Ishikawa (cell line): ENCODE results near the gene PSEN1.

Experiments
- CEBPB ChIP-seq: IDR thresholded peaks from 2 replicates; pipeline ENCODE4 v1.6.1; 2012
- CREB1 ChIP-seq: IDR thresholded peaks from 2 replicates; pipeline ENCODE4 v1.6.1; 2012; ENCODE audit warnings: low read depth
- EGR1 ChIP-seq: IDR thresholded peaks from 2 replicates; pipeline ENCODE4 v1.6.1; 2012
- EP300 ChIP-seq: IDR thresholded peaks from 2 replicates; pipeline ENCODE4 v1.6.1; 2012; ENCODE audit warnings: borderline replicate concordance
- FOXM1 ChIP-seq: IDR thresholded peaks from 2 replicates; pipeline ENCODE4 v1.6.1; 2012; ENCODE audit warnings: low read depth, borderline replicate concordance
- NFIC ChIP-seq: IDR thresholded peaks from 2 replicates; pipeline ENCODE4 v1.6.1; 2012
- RAD21 ChIP-seq: IDR thresholded peaks from 2 replicates; pipeline ENCODE4 v1.6.1; 2012; ENCODE audit warnings: low read depth
- TAF1 ChIP-seq: IDR thresholded peaks from 2 replicates; pipeline ENCODE4 v1.6.1; 2012; ENCODE audit warnings: low read depth, mild to moderate bottlenecking
- TCF12 ChIP-seq: IDR thresholded peaks from 2 replicates; pipeline ENCODE4 v1.6.1; 2012; ENCODE audit warnings: low read depth
- TEAD4 ChIP-seq: IDR thresholded peaks from 2 replicates; pipeline ENCODE4 v1.6.1; 2012
- YY1 ChIP-seq: IDR thresholded peaks from 2 replicates; pipeline ENCODE4 v1.6.1; 2012; ENCODE audit warnings: low read depth
- ZBTB7A ChIP-seq: IDR thresholded peaks from 2 replicates; pipeline ENCODE4 v1.6.1; 2012; ENCODE audit warnings: low read depth
- TF ChIP-seq, protein P1 (sequence below): IDR thresholded peaks from 2 replicates; pipeline ENCODE4 v1.6.1; 2012
- TF ChIP-seq, protein P2 (sequence below): IDR thresholded peaks from 2 replicates; pipeline ENCODE4 v1.6.1; 2012
- TF ChIP-seq, protein P3 (sequence below): IDR thresholded peaks from 2 replicates; pipeline ENCODE4 v1.6.1; 2012; ENCODE audit warnings: low read depth, mild to moderate bottlenecking

PSEN1 gene

DNA sequence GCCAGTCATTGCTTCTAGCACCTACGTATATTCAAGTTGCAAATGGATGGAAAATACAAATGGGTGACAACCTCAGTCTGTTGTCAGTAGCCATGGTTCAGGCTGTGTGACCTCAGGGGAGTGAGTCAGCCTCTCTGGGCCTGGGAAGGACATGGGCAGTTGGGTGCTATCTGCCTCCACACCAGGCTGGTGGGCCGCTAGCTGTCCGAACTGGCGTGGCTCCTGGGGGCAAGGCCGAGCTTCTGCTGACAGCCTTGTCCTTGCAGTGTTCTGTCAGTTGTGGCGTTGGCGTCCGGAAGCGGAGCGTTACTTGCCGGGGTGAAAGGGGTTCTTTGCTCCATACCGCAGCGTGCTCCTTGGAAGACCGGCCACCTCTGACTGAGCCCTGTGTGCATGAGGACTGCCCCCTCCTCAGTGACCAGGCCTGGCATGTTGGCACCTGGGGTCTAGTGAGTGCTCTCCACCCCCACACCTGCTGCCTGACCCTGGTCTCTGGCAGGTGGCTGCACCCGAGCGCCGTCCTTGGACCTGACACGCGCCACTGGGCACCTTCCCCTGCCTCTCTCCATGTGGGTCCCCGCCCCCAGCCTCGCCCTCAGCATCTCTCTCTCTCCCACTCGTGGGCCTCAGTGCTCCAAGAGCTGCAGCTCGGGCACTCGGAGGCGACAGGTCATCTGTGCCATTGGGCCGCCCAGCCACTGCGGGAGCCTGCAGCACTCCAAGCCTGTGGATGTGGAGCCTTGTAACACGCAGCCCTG lies 118.1 kb downstream of the PSEN1 start:
- TF ChIP-seq YY1 (no peak), EGR1 (no peak), CEBPB (no peak), FOXM1 (no peak), TEAD4 (no peak)

DNA sequence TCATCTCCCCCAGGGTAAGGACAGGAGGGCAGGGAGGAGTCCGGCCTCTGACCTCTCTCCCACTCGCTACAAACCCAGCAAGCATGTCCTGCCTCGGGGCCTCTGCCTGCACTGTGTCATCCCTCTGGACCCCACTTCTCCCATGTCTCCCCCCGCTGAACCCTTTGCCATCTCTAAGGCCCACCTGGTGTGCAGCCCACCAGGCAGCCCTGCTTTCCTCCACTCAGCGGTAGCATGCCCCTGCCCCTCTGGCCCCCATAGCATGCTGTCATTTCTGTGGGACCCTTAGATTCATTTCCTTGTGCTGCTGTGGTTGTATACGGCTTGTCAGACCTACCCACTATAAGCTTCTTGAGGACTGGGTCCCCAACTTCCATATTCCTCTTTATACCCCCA lies 118.7 kb downstream of the PSEN1 start:
- TF ChIP-seq TAF1 = no peak
- TF ChIP-seq CREB1 = no peak
- TF ChIP-seq RAD21 = no peak
- TF ChIP-seq, protein P1, sequence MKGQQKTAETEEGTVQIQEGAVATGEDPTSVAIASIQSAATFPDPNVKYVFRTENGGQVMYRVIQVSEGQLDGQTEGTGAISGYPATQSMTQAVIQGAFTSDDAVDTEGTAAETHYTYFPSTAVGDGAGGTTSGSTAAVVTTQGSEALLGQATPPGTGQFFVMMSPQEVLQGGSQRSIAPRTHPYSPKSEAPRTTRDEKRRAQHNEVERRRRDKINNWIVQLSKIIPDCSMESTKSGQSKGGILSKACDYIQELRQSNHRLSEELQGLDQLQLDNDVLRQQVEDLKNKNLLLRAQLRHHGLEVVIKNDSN = no peak
- no peak for TF ChIP-seq TCF12
- TF ChIP-seq CEBPB = no peak
- TF ChIP-seq, protein P2, sequence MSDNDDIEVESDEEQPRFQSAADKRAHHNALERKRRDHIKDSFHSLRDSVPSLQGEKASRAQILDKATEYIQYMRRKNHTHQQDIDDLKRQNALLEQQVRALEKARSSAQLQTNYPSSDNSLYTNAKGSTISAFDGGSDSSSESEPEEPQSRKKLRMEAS = no peak
- no peak for TF ChIP-seq EP300
- TF ChIP-seq NFIC = no peak
- TF ChIP-seq, protein P3, sequence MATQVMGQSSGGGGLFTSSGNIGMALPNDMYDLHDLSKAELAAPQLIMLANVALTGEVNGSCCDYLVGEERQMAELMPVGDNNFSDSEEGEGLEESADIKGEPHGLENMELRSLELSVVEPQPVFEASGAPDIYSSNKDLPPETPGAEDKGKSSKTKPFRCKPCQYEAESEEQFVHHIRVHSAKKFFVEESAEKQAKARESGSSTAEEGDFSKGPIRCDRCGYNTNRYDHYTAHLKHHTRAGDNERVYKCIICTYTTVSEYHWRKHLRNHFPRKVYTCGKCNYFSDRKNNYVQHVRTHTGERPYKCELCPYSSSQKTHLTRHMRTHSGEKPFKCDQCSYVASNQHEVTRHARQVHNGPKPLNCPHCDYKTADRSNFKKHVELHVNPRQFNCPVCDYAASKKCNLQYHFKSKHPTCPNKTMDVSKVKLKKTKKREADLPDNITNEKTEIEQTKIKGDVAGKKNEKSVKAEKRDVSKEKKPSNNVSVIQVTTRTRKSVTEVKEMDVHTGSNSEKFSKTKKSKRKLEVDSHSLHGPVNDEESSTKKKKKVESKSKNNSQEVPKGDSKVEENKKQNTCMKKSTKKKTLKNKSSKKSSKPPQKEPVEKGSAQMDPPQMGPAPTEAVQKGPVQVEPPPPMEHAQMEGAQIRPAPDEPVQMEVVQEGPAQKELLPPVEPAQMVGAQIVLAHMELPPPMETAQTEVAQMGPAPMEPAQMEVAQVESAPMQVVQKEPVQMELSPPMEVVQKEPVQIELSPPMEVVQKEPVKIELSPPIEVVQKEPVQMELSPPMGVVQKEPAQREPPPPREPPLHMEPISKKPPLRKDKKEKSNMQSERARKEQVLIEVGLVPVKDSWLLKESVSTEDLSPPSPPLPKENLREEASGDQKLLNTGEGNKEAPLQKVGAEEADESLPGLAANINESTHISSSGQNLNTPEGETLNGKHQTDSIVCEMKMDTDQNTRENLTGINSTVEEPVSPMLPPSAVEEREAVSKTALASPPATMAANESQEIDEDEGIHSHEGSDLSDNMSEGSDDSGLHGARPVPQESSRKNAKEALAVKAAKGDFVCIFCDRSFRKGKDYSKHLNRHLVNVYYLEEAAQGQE = no peak
- TF ChIP-seq EGR1 = no peak
- no peak for TF ChIP-seq ZBTB7A

DNA sequence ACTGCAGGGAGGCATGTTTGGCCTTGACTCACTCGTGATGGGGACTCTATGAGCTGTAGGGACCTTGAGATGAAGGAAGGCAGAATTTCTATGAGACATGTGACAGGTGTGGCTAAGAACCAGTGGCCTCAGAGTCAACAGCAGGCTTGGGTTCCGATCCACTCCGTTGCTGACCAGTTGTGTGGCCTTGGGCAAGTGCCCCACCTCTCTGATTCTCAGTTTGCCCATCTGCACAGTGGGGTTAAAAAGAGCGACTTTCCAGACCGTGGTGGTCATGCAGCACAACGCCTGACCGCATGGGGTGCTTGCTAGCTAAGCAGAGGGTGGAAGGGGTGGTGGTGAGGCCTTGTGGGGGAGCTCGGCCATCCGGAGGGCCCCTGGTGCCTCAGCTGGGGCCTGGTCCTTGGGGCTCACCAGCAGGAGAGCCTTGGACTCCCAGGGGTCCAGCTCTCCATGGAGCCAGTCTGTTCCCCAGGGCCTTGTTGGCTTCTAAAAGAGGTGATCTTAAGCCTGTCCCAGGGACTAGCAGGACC lies 119.5 kb downstream of the PSEN1 start:
- TF ChIP-seq NFIC (no peak), TCF12 (no peak), TAF1 (no peak), FOXM1 (no peak), YY1 (no peak), EGR1 (no peak), CEBPB (no peak), ZBTB7A (no peak), TEAD4 (no peak)
- TF ChIP-seq, protein P2 = no peak

DNA sequence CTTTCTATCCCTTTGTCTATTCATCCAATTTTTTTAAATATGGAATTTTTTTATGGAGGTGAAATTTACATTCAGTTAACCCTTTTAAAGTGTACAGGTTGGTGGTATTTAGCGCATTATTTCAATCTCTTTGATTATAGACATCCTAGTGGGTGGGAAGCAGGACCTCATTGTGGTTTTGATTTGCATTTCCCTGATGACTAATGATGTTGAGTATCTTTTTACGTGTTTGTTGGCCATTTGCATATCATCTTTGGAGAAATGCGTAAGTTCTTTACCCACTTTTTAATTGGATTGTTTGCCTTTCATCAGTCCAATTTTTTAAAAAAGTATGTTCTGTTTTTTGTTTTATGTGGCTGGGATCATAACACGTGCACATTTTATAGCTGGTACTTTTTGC lies 121.8 kb downstream of the PSEN1 start:
- no peak for TF ChIP-seq TAF1
- no peak for TF ChIP-seq CREB1
- no peak for TF ChIP-seq YY1
- TF ChIP-seq EP300 = no peak
- TF ChIP-seq TCF12 = no peak
- no peak for TF ChIP-seq CEBPB
- TF ChIP-seq TEAD4 = no peak
- TF ChIP-seq, protein P2 = no peak
- TF ChIP-seq, protein P3 = no peak
- no peak for TF ChIP-seq FOXM1
- no peak for TF ChIP-seq EGR1
- TF ChIP-seq ZBTB7A = no peak
- TF ChIP-seq, protein P1 = no peak
- TF ChIP-seq NFIC = no peak
- TF ChIP-seq RAD21 = no peak

DNA sequence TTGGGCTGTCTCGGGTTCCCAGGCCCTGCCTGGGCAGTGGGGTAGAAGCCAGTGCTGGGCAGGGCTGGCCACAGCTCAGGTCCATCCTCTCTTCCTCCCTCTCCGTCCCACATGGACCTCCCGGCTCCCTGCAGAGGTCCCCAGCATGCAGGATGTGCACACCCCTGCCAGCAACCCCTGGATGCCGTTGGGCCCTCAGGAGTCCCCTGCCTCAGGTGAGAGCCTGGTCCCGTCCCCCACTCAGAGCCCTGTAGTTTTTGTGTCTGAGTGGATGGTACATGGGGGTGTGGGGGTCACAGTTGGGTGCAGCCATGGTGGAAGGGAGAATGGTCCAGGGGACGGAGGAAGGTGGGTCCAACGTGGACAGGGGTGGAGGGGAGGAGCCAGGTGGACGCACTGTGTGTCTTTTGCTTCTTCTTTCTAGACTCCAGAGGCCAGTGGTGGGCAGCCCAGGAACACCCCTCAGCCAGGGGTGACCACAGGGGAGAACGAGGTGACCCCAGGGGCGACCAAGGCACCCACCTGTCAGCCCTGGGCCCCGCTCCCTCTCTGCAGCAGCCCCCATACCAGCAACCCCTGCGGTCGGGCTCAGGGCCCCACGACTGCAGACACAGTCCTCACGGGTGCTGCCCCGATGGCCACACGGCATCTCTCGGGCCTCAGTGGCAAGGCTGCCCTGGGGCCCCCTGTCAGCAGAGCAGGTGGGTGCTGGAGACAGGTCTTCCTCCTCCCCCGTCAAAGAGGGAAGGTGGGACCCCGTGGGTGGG lies 122.7 kb downstream of the PSEN1 start:
- TF ChIP-seq, protein P3 = no peak
- TF ChIP-seq EP300 (no peak), TEAD4 (no peak), NFIC (no peak), TCF12 (no peak), TAF1 (no peak), ZBTB7A (no peak), FOXM1 (no peak), EGR1 (no peak), RAD21 (no peak), CEBPB (no peak), CREB1 (no peak), YY1 (no peak)
- TF ChIP-seq, protein P1 = no peak
- TF ChIP-seq, protein P2 = no peak
